WERI-Rb-1 (cell line): Measurements from ENCODE around the gene TMEM132A.

Experiments used
- DNase-seq: peaks from one replicate; pipeline ENCODE4 v3.0.0-alpha.2; 2020
- H3K27ac ChIP-seq: fragments of 250-450 bp; sonication (Bioruptor Pico); 2 replicates; pipeline ENCODE4 v1.5.1; 2020; ENCODE audit warnings: mild to moderate bottlenecking, moderate library complexity
- H3K27me3 ChIP-seq: fragments of 250-450 bp; sonication (Bioruptor Pico); 2 replicates; pipeline ENCODE4 v1.5.1; 2021; ENCODE audit warnings: mild to moderate bottlenecking, low read depth, moderate library complexity; ENCODE audit not compliant: insufficient read depth, severe bottlenecking
- H3K36me3 ChIP-seq: fragments of 250-450 bp; sonication (Bioruptor Pico); 2 replicates; pipeline ENCODE4 v1.5.1; 2020; ENCODE audit warnings: mild to moderate bottlenecking, moderate library complexity
- H3K4me3 ChIP-seq: 2 replicates; pipeline ENCODE4 v1.5.1; 2011; ENCODE audit warnings: low read depth, mild to moderate bottlenecking, control low read depth, low read length
- H3K9me3 ChIP-seq: fragments of 250-450 bp; sonication (Bioruptor Pico); 2 replicates; pipeline ENCODE4 v1.5.1; 2021; ENCODE audit warnings: mild to moderate bottlenecking, moderate library complexity; ENCODE audit not compliant: severe bottlenecking
- CTCF ChIP-seq: IDR thresholded peaks from 2 replicates; pipeline ENCODE4 v1.5.1; 2011; ENCODE audit warnings: low read depth, mild to moderate bottlenecking, control low read depth, inconsistent platforms, low read length

The TMEM132A gene

GRCh38 chr11:60933416-60934123 is 9.3 kb downstream of the TMEM132A start:
- no peak for TF ChIP-seq CTCF
- DNase-seq = no peak
- Histone ChIP-seq H3K27ac (no peak overlapping the region), H3K27me3 (no peaks in the 10 kb centered on the region), H3K9me3 (no peaks in the 10 kb centered on the region), H3K4me3 (no peak overlapping the region), H3K36me3 (peaks cover 71% of the 10 kb centered on the region)

GRCh38 chr11:60934124-60934789 is 10.0 kb downstream of the TMEM132A start:
- no peaks in the 10 kb centered on the region for H3K9me3 ChIP-seq
- TF ChIP-seq CTCF = no peak
- no peak overlapping the region for H3K27ac ChIP-seq
- H3K36me3 ChIP-seq = peaks cover 66% of the 10 kb centered on the region
- H3K4me3 ChIP-seq = no peak overlapping the region
- DNase-seq = no peak
- H3K27me3 ChIP-seq = no peaks in the 10 kb centered on the region

- TF ChIP-seq CTCF = no peak
- Histone ChIP-seq H3K9me3 (no peaks in the 10 kb centered on the region), H3K36me3 (peaks cover 58% of the 10 kb centered on the region), H3K27ac (no peak overlapping the region), H3K27me3 (no peaks in the 10 kb centered on the region), H3K4me3 (no peak overlapping the region)
- no peak for DNase-seq
Measured at GRCh38 chr11:60934790-60935605, 10.7 kb downstream of the TMEM132A start.

GRCh38 chr11:60935676-60936442 is 11.6 kb downstream of the TMEM132A start:
- Histone ChIP-seq H3K27ac (no peak overlapping the region), H3K36me3 (peaks cover 50% of the 10 kb centered on the region), H3K27me3 (no peaks in the 10 kb centered on the region), H3K4me3 (no peak overlapping the region), H3K9me3 (no peaks in the 10 kb centered on the region)
- TF ChIP-seq CTCF = no peak
- DNase-seq = no peak

- H3K27ac ChIP-seq = no peak overlapping the region
- H3K9me3 ChIP-seq = no peaks in the 10 kb centered on the region
- no peak for DNase-seq
- H3K27me3 ChIP-seq = no peaks in the 10 kb centered on the region
- peaks cover 42% of the 10 kb centered on the region for H3K36me3 ChIP-seq
- no peak for TF ChIP-seq CTCF
- no peak overlapping the region for H3K4me3 ChIP-seq
Measured at GRCh38 chr11:60936467-60937143, 12.3 kb downstream of the TMEM132A start.
